AG09319 (cell line): ENCODE results near the gene KAT7.
A peak's percentile ranks its signal among the peaks of the same experiment; 100 is the strongest.

Source experiments
- DNase-seq: peaks from one replicate; pipeline ENCODE4 v3.0.0-alpha.2; 2010; ENCODE audit warnings: low read depth; ENCODE audit errors: extremely low read depth
- CTCF ChIP-seq: IDR thresholded peaks from 2 replicates; pipeline ENCODE4 v1.5.1; 2011; ENCODE audit warnings: low read depth, mild to moderate bottlenecking, inconsistent platforms, low read length, moderate library complexity

The KAT7 gene

GRCh38 chr17:49851387-49852291 is 63.2 kb downstream of the KAT7 start:
- DNase-seq: peak; percentile 48
- TF ChIP-seq CTCF: peak; percentile 72

- no peak for DNase-seq
- no peak for TF ChIP-seq CTCF
Measured at GRCh38 chr17:49853470-49854015, 65.1 kb downstream of the KAT7 start.

GRCh38 chr17:49854126-49854525 is 65.6 kb downstream of the KAT7 start:
- TF ChIP-seq CTCF: no peak

GRCh38 chr17:49858796-49859195 is 70.3 kb downstream of the KAT7 start:
- DNase-seq: no peak
- no peak for TF ChIP-seq CTCF

More at GRCh38 chr17:49854126-49854525, 65.6 kb downstream of the KAT7 start:
- no peak for DNase-seq

- no peak for TF ChIP-seq CTCF
- DNase-seq: no peak
Measured at GRCh38 chr17:49859991-49860953, 71.8 kb downstream of the KAT7 start.

GRCh38 chr17:49861150-49861884 is 72.8 kb downstream of the KAT7 start:
- no peak for DNase-seq
- TF ChIP-seq CTCF: peak; percentile 87
